OCI-M2 (cell line): ENCODE results near the gene SUGCT.

Source experiments
- DNase-seq: peaks from one replicate; lab custom pipeline; 2025; ENCODE audit not compliant: unreplicated experiment; lab: John Stamatoyannopoulos, UW

Gene SUGCT

GRCh38 chr7:40804477-40805215 is 669.8 kb downstream of the SUGCT start:
- DNase-seq = no peak

GRCh38 chr7:40805361-40805760 is 670.6 kb downstream of the SUGCT start:
- no peak for DNase-seq

GRCh38 chr7:40808378-40808942 is 673.7 kb downstream of the SUGCT start:
- no peak for DNase-seq

GRCh38 chr7:40810274-40810673 is 675.5 kb downstream of the SUGCT start:
- DNase-seq = no peak

GRCh38 chr7:40811666-40812065 is 676.9 kb downstream of the SUGCT start:
- no peak for DNase-seq

GRCh38 chr7:40815022-40815421 is 680.2 kb downstream of the SUGCT start:
- no peak for DNase-seq

- no peak for DNase-seq
These were observed 680.7 kb downstream of the SUGCT start for GRCh38 chr7:40815512-40815911.

- no peak for DNase-seq
These were observed 688.1 kb downstream of the SUGCT start for GRCh38 chr7:40822861-40823260.

GRCh38 chr7:40824461-40824860 is 689.7 kb downstream of the SUGCT start:
- DNase-seq = no peak

GRCh38 chr7:40826411-40827221 is 691.8 kb downstream of the SUGCT start:
- no peak for DNase-seq

GRCh38 chr7:40827222-40828085 is 692.6 kb downstream of the SUGCT start:
- DNase-seq = no peak

GRCh38 chr7:40828686-40829600 is 694.1 kb downstream of the SUGCT start:
- no peak for DNase-seq

GRCh38 chr7:40833191-40833887 is 698.5 kb downstream of the SUGCT start:
- DNase-seq = no peak

GRCh38 chr7:40833888-40834234 is 699.1 kb downstream of the SUGCT start:
- DNase-seq = no peak

GRCh38 chr7:40836218-40836617 is 701.4 kb downstream of the SUGCT start:
- DNase-seq = no peak

- DNase-seq = no peak
These were observed 705.1 kb downstream of the SUGCT start for GRCh38 chr7:40839881-40840280.

GRCh38 chr7:40840990-40841389 is 706.2 kb downstream of the SUGCT start:
- DNase-seq = no peak

GRCh38 chr7:40842641-40843040 is 707.8 kb downstream of the SUGCT start:
- DNase-seq = no peak

- no peak for DNase-seq
These were observed 708.7 kb downstream of the SUGCT start for GRCh38 chr7:40843338-40843985.
